ENCODE results near the gene MAD1L1. TPM values are rescaled to one million over a fixed set of nuclear protein-coding genes. Genes with fewer than 3 reads are reported as not detected.
"Not testable (repeated sequence)": the region's sequence is repeated elsewhere in the genome, so short reads cannot be mapped to it uniquely, and the experiment has no call there.

MAD1L1 gene
- total RNA-seq, 1 experiment from 2014 or later, result 61.5 TPM

- no peak for DNase-seq (ENCODE audit: low read depth)
These were observed 258.2 kb downstream of the MAD1L1 start for GRCh38 chr7:1974290-1975101.

- DNase-seq (ENCODE audit: low read depth), result no peak
These were observed 259.2 kb downstream of the MAD1L1 start for GRCh38 chr7:1973321-1974251.

- DNase-seq (ENCODE audit: low read depth), result no peak
These were observed 260.0 kb downstream of the MAD1L1 start for GRCh38 chr7:1972744-1973143.

- no peak for DNase-seq (ENCODE audit: low read depth)
These were observed 260.6 kb downstream of the MAD1L1 start for GRCh38 chr7:1971946-1972654.

DNA sequence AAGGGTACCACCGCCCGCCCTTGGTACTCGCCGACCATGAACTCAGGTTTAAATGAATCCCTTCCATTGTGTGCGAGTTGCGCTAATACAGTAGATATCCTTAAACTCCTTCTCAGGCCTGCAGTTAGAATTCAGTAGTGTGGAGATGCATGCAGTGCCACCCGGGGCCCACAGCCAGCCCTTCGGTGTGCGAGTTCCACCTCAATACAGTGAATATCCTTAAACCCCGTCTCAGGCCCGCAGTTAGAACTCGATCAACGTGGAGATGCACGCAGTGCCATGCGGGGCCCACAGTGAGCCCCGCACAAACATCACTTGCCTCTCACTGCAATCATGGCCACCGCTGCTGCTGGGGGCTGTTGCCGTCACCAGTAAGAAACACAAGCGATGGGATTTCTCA lies 261.9 kb downstream of the MAD1L1 start:
- no peak for DNase-seq (ENCODE audit: low read depth)

DNA sequence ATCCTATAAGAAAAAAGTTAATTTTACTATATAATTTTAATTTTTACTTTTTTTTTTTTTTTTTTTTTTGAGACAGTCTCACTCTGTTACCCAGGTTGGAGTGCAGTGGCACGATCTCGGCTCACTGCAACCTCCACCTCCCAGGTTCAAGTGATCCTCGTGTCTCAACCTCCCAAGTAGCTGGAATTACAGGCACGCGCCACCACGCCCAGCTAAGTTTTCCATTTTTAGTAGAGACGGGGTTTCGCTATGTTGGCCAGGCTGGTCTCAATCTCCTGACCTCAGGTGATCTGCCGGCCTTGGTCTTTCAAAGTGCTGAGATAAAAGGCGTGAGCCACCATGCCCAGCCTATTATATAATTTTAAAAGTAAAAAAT lies 262.5 kb downstream of the MAD1L1 start:
- not testable (repeated sequence) for DNase-seq (ENCODE audit: low read depth)

GRCh38 chr7:1969459-1970284 lies 263.1 kb downstream of the MAD1L1 start:
- DNase-seq (ENCODE audit: low read depth), result no peak

- DNase-seq (ENCODE audit: low read depth), result no peak
These were observed 264.2 kb downstream of the MAD1L1 start for GRCh38 chr7:1968397-1969111.

GRCh38 chr7:1967512-1968396 lies 265.0 kb downstream of the MAD1L1 start:
- DNase-seq (ENCODE audit: low read depth), result no peak

GRCh38 chr7:1966631-1967200 lies 266.0 kb downstream of the MAD1L1 start:
- DNase-seq (ENCODE audit: low read depth), result no peak

- no peak for DNase-seq (ENCODE audit: low read depth)
These were observed 267.0 kb downstream of the MAD1L1 start for GRCh38 chr7:1965579-1966294.

DNA sequence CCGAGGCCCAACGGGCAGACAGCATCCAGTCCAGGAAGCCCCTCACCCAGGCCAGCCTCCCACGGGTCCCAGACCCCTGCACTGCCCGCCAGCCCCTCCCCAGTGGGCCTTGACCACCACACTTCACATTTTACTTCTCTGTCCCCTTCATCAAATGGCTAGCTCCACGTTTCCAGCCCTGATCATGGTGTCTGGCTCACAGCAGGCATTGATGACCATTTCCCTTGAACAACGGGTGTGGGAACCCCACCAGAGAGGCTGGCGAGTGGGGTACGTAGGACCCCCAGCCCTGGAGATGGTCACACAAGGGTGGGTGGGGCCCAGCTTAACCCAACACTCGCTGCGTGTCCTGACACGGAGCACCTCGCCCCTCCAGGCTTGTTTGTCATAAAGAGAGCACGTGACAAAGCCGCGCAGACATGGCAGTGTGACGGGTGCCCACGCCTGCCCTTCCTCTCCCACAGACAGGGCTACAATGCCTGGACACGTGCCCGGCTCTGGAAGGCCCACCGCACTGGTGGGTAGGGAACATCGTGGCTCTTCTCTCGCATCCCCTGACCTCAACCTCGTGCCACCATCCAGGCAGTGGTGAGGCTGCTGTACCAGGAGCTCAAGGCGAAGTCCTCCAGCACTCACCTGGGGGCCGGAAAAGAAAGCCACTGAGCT lies 267.7 kb downstream of the MAD1L1 start:
- no peak for DNase-seq (ENCODE audit: low read depth)

DNA sequence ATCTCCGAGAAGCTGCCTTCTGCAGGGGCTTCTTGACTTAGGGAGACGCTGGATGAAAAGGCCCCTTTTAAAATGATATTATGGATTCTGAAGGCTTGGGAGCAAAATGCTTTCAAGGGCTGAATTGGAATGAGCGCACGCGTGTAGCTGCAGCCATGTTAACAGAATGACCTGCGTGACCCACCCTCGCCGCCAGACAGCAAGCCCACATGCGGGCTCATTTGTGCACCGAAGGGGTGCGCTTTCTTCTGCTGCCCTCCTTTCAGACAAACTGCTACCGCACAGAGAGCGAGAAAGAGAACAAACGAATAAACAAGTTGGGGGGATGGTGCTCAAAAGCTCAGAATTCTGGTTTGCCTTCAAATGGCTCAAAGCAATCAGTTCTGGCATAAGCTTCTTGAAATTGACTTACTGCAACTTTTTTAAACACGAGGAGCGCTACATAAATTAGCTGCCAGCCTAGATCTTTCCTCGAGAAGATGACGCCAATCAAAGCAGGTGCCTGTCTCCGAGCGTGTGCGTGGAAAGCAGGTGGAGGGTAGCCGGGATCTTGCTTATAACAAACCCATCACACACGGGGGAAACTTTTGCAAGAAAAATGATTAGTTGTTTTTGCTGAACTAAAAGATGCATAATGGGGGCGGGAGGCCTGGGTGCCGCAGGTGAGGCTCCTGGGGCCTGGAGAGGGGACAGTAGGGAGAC lies 268.4 kb downstream of the MAD1L1 start:
- DNase-seq (ENCODE audit: low read depth), result no peak

DNA sequence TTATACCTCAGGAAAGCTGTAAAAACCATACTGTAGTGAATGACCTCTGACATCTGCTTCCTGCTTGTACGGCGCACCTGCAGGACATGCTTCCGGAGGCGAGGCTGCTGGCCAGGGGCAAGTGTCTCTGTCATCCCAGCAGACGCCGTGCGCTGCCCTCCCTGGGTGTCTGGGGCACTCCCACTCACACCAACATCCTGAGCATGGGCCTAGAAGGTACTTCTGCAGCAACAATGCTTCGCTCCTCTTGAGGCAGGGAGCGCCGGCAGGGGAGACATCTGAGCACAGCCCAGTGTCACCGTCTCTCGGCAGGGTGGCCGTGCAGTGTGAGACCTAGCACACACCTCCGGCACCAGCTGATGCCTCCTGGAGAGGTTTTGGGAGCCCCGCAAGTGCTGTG lies 269.2 kb downstream of the MAD1L1 start:
- DNase-seq (ENCODE audit: low read depth), result no peak

- peak; percentile 65 for DNase-seq (ENCODE audit: low read depth)
These were observed 271.0 kb downstream of the MAD1L1 start for GRCh38 chr7:1961701-1962276.

DNA sequence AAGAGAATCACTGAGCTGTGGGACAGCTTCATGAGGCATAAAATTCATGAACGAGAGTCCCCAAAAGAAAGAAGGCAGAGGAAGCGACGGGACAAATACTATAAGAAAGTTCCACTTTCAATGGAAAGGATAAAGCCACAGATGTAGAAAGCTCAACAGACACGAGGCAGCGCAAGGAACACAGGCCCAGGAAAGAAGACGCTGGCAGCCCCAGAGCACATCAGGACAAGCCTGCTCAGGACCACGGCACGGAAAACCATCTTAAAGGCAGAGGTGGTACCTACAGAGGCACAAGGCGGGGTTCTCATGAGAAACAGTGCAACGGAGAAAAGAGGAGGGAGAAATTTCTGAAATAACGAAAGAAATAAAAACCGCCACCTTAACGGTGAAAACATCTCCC lies 273.4 kb downstream of the MAD1L1 start:
- DNase-seq (ENCODE audit: low read depth), result no peak
